Measurements from ENCODE around the gene ELAVL2.

DNA sequence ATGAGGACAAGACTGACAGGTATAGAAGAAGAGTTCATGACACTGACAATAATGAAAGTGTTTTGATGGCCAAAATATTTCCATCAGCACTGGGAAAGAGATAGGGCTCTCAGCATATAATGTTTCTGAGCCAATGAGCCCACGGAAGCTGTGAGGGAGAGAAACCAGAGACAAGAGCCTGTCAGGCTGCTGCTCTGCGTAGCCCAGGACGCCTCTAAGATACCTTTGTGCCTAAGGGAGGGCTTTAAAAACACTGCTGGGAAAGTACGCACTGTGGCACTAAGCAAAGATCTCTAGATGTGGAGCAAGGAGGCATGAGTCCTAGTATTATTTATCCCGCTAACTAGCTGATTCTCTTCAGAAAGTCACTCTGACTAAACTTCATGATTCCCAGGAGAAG lies 11.0 kb upstream of the ELAVL2 start:
- no peak for TF ChIP-seq POLR2A (IDR thresholded peaks at IDR 0.05)
- TF ChIP-seq, protein P1, sequence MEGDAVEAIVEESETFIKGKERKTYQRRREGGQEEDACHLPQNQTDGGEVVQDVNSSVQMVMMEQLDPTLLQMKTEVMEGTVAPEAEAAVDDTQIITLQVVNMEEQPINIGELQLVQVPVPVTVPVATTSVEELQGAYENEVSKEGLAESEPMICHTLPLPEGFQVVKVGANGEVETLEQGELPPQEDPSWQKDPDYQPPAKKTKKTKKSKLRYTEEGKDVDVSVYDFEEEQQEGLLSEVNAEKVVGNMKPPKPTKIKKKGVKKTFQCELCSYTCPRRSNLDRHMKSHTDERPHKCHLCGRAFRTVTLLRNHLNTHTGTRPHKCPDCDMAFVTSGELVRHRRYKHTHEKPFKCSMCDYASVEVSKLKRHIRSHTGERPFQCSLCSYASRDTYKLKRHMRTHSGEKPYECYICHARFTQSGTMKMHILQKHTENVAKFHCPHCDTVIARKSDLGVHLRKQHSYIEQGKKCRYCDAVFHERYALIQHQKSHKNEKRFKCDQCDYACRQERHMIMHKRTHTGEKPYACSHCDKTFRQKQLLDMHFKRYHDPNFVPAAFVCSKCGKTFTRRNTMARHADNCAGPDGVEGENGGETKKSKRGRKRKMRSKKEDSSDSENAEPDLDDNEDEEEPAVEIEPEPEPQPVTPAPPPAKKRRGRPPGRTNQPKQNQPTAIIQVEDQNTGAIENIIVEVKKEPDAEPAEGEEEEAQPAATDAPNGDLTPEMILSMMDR (IDR thresholded peaks at IDR 0.05): no peak

All from right lobe of liver (tissue), 4 donors.